Measurements from ENCODE around the gene TMPRSS9.

TMPRSS9 gene

GRCh38 chr19:2329149-2329478 is 31.0 kb upstream of the TMPRSS9 start:
- peak overlapping the region; percentile 90; the same call in 1 of the 2 replicates for H3K27ac ChIP-seq (ENCODE audit: extremely low read depth, low read depth, low read length)
- H3K9me3 ChIP-seq (ENCODE audit: control insufficient read depth, insufficient read depth, low read depth, low read length): no peaks in the 10 kb centered on the region
- H3K4me1 ChIP-seq (ENCODE audit: control insufficient read depth, insufficient read depth, low read length): peaks cover 14% of the 10 kb centered on the region
- H3K36me3 ChIP-seq (ENCODE audit: control insufficient read depth in 2 of 2, insufficient read depth in 1 of 2, low read length in 2 of 2): peaks cover 0 to 28% of the 10 kb centered on the region in 2 experiments; a peak in 2 of 3 replicates
- peak overlapping the region; percentile 92 for H3K4me3 ChIP-seq (ENCODE audit: low read depth, low read length)
- TF ChIP-seq, protein P1, sequence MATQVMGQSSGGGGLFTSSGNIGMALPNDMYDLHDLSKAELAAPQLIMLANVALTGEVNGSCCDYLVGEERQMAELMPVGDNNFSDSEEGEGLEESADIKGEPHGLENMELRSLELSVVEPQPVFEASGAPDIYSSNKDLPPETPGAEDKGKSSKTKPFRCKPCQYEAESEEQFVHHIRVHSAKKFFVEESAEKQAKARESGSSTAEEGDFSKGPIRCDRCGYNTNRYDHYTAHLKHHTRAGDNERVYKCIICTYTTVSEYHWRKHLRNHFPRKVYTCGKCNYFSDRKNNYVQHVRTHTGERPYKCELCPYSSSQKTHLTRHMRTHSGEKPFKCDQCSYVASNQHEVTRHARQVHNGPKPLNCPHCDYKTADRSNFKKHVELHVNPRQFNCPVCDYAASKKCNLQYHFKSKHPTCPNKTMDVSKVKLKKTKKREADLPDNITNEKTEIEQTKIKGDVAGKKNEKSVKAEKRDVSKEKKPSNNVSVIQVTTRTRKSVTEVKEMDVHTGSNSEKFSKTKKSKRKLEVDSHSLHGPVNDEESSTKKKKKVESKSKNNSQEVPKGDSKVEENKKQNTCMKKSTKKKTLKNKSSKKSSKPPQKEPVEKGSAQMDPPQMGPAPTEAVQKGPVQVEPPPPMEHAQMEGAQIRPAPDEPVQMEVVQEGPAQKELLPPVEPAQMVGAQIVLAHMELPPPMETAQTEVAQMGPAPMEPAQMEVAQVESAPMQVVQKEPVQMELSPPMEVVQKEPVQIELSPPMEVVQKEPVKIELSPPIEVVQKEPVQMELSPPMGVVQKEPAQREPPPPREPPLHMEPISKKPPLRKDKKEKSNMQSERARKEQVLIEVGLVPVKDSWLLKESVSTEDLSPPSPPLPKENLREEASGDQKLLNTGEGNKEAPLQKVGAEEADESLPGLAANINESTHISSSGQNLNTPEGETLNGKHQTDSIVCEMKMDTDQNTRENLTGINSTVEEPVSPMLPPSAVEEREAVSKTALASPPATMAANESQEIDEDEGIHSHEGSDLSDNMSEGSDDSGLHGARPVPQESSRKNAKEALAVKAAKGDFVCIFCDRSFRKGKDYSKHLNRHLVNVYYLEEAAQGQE (tag by site-specific recombination; IDR thresholded peaks at IDR 0.05): 0 out of 2 replicates have a peak, but pooled peaks have one; percentile 9
- TF ChIP-seq ZNF560 (tag by site-specific recombination; IDR thresholded peaks at IDR 0.05; ENCODE audit: borderline replicate concordance) (no peak), ZNF311 (tag by site-specific recombination; IDR thresholded peaks at IDR 0.05; ENCODE audit: borderline replicate concordance) (no peak), ZBTB26 (tag by site-specific recombination; optimal IDR thresholded peaks at IDR 0.05) (no peak), ZNF777 (tag by site-specific recombination; IDR thresholded peaks at IDR 0.05; ENCODE audit: borderline replicate concordance) (no peak), ZBTB10 (tag by site-specific recombination; IDR thresholded peaks at IDR 0.05) (no peak)
- TF ChIP-seq, protein P2, sequence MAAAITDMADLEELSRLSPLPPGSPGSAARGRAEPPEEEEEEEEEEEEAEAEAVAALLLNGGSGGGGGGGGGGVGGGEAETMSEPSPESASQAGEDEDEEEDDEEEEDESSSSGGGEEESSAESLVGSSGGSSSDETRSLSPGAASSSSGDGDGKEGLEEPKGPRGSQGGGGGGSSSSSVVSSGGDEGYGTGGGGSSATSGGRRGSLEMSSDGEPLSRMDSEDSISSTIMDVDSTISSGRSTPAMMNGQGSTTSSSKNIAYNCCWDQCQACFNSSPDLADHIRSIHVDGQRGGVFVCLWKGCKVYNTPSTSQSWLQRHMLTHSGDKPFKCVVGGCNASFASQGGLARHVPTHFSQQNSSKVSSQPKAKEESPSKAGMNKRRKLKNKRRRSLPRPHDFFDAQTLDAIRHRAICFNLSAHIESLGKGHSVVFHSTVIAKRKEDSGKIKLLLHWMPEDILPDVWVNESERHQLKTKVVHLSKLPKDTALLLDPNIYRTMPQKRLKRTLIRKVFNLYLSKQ (tag by site-specific recombination; IDR thresholded peaks at IDR 0.05; ENCODE audit: borderline replicate concordance): no peak
- ChIA-PET CTCF (interaction anchor here (1.0 to 1.7 kb wide), 2 partner anchors 55 to 308 kb away, joined by 4 to 5 read pairs; no protein-coding TSS in a partner anchor), POLR2A (no interaction called here)

DNA sequence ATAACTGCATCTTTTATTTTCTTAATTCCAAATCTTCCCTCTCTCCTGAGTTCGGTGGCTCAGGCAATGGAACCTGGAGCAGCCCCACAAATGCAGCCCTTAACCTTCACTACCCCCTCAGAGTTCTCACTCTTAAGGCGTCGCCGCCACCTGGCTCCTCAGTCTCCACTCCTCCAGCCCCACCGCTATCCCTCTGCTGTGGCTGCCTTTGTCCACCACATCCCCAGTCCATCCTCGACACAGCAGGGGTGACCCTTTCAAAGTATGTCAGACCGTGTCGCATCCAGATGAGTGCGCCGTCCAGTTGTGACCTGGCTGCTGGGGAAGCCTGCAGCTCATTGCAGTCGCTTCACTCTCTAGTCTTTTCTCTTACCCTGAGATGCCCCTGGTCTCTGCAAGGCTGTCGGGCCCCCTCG is 30.6 kb upstream of the TMPRSS9 start:
- Histone ChIP-seq H3K36me3 (ENCODE audit: control insufficient read depth in 2 of 2, insufficient read depth in 1 of 2, low read length in 2 of 2) (peaks cover 0 to 28% of the 10 kb centered on the region in 2 experiments; a peak in 2 of 3 replicates), H3K4me1 (ENCODE audit: control insufficient read depth, insufficient read depth, low read length) (peaks cover 14% of the 10 kb centered on the region), H3K9me3 (ENCODE audit: control insufficient read depth, insufficient read depth, low read depth, low read length) (no peaks in the 10 kb centered on the region), H3K27ac (ENCODE audit: extremely low read depth, low read depth, low read length) (no peak overlapping the region; the same call in 1 of the 2 replicates), H3K4me3 (ENCODE audit: low read depth, low read length) (peak overlapping the region; percentile 92)
- TF ChIP-seq PRDM1 (tag by site-specific recombination; IDR thresholded peaks at IDR 0.05) (peak; percentile 8; the same call in 1 of the 2 replicates), ZNF596 (tag by site-specific recombination; IDR thresholded peaks at IDR 0.05) (no peak)
- CTCF ChIA-PET: interaction anchor here (0.7 to 1.0 kb wide), 2 partner anchors 308 to 319 kb away, joined by 3 to 5 read pairs; no protein-coding TSS in a partner anchor
- POLR2A ChIA-PET: interaction anchor here (0.6 kb wide), 1 partner anchor 49 kb away, joined by 5 read pairs; no protein-coding TSS in a partner anchor

DNA sequence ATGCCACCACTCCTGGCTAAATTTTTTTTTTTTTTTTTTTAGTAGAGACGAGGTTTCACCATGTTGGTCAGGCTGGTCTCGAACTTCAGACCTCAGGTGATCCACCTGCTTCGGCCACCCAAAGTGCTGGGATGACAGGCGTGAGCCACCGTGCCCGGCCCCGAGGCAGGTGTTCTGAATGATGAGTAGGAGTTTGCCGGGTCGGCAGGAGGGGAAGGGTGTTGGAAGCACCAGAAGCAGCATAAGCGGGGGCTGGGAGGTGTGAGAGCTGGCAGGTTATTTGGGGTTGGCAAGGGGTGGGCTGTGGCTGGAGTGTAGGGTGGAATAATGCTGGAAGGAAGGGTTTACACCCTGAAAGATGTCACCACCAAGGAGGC is 29.8 kb upstream of the TMPRSS9 start:
- Histone ChIP-seq H3K36me3 (ENCODE audit: control insufficient read depth in 2 of 2, insufficient read depth in 1 of 2, low read length in 2 of 2) (peaks cover 0 to 21% of the 10 kb centered on the region in 2 experiments; a peak in 2 of 3 replicates), H3K27ac (ENCODE audit: extremely low read depth, low read depth, low read length) (no peak overlapping the region), H3K4me1 (ENCODE audit: control insufficient read depth, insufficient read depth, low read length) (peaks cover 14% of the 10 kb centered on the region), H3K9me3 (ENCODE audit: control insufficient read depth, insufficient read depth, low read depth, low read length) (no peaks in the 10 kb centered on the region), H3K4me3 (ENCODE audit: low read depth, low read length) (no peak overlapping the region)
- peak; percentile 82 for TF ChIP-seq ZFP3 (tag by site-specific recombination; IDR thresholded peaks at IDR 0.05; ENCODE audit: low read depth)
- TF ChIP-seq BCL11A (tag by site-specific recombination; IDR thresholded peaks at IDR 0.05; ENCODE audit: low read depth): no peak
- TF ChIP-seq, protein P3, sequence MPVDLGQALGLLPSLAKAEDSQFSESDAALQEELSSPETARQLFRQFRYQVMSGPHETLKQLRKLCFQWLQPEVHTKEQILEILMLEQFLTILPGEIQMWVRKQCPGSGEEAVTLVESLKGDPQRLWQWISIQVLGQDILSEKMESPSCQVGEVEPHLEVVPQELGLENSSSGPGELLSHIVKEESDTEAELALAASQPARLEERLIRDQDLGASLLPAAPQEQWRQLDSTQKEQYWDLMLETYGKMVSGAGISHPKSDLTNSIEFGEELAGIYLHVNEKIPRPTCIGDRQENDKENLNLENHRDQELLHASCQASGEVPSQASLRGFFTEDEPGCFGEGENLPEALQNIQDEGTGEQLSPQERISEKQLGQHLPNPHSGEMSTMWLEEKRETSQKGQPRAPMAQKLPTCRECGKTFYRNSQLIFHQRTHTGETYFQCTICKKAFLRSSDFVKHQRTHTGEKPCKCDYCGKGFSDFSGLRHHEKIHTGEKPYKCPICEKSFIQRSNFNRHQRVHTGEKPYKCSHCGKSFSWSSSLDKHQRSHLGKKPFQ (tag by site-specific recombination; IDR thresholded peaks at IDR 0.05): 0 out of 2 replicates have a peak, but pooled peaks have one; percentile 41
- 0 out of 2 replicates have a peak, but pooled peaks have one; percentile 44 for TF ChIP-seq ZNF837 (tag by site-specific recombination; IDR thresholded peaks at IDR 0.05)
- no peak for TF ChIP-seq ZNF223 (tag by site-specific recombination; IDR thresholded peaks at IDR 0.05)
- TF ChIP-seq ZNF341 (tag by site-specific recombination; IDR thresholded peaks at IDR 0.05; ENCODE audit: low read depth): 0 out of 2 replicates have a peak, but pooled peaks have one; percentile 13
- CTCF ChIA-PET: interaction anchor here (1.0 kb wide), 1 partner anchor 307 kb away, joined by 5 read pairs; no protein-coding TSS in a partner anchor
- POLR2A ChIA-PET: interaction anchor here (0.6 kb wide), 1 partner anchor 50 kb away, joined by 5 read pairs; no protein-coding TSS in a partner anchor

Measured in HEK293 (cell line).